DOHH2 (cell line): ENCODE measurements around the gene EHD3.

Source experiments
- H3F3A ChIP-seq: fragments of 200-600 bp; sonication (generic), shearing (Covaris generic); 2 replicates; pipeline ENCODE4 v1.6.0; 2016; ENCODE audit warnings: antibody characterized with exemption, mild to moderate bottlenecking; ENCODE audit not compliant: control insufficient read depth, insufficient read depth
- H3K27ac ChIP-seq: fragments of 200-600 bp; sonication (generic); 2 replicates; pipeline ENCODE4 v1.5.1; 2014; ENCODE audit warnings: low read depth, mild to moderate bottlenecking, low read length, moderate library complexity
- H3K27me3 ChIP-seq: fragments of 200-600 bp; sonication (generic); 2 replicates; pipeline ENCODE4 v1.6.1; 2014; ENCODE audit warnings: mild to moderate bottlenecking, low read length, mixed read lengths; ENCODE audit not compliant: control insufficient read depth
- H3K36me3 ChIP-seq: fragments of 200-600 bp; sonication (generic); 2 replicates; pipeline ENCODE4 v1.6.1; 2014; ENCODE audit warnings: mild to moderate bottlenecking, low read length, moderate library complexity, mixed read lengths; ENCODE audit not compliant: control insufficient read depth
- H3K4me1 ChIP-seq: fragments of 200-600 bp; sonication (generic); 2 replicates; pipeline ENCODE4 v1.6.1; 2014; ENCODE audit warnings: mild to moderate bottlenecking, low read length, mixed read lengths; ENCODE audit not compliant: control insufficient read depth
- H3K4me2 ChIP-seq: fragments of 200-600 bp; sonication (generic); 2 replicates; pipeline ENCODE4 v1.6.0; 2014; ENCODE audit warnings: mild to moderate bottlenecking, low read length, moderate library complexity
- H3K4me3 ChIP-seq: fragments of 200-600 bp; sonication (generic); 2 replicates; pipeline ENCODE4 v1.5.1; 2014; ENCODE audit warnings: mild to moderate bottlenecking, low read length, mixed read lengths
- H3K79me2 ChIP-seq: fragments of 200-600 bp; sonication (generic); 2 replicates; pipeline ENCODE4 v1.6.1; 2014; ENCODE audit warnings: mild to moderate bottlenecking, low read length, mixed read lengths; ENCODE audit not compliant: control insufficient read depth
- H3K9me2 ChIP-seq: fragments of 200-600 bp; sonication (generic); replicated peaks from 2 replicates; pipeline ENCODE4 v1.6.1; 2014; ENCODE audit warnings: mild to moderate bottlenecking, low read length, mixed read lengths; ENCODE audit not compliant: control insufficient read depth
- H3K9me3 ChIP-seq: fragments of 200-600 bp; sonication (generic); 2 replicates; pipeline ENCODE4 v1.6.1; 2014; ENCODE audit warnings: antibody characterized with exemption, low read length, mixed read lengths; ENCODE audit not compliant: control insufficient read depth, insufficient read depth
- H4K20me1 ChIP-seq: fragments of 200-600 bp; sonication (generic); 2 replicates; pipeline ENCODE4 v1.6.0; 2014; ENCODE audit warnings: low read depth, mild to moderate bottlenecking, antibody characterized with exemption, low read length, moderate library complexity; ENCODE audit not compliant: control insufficient read depth, insufficient read depth
- CTCF ChIP-seq: fragments of 200-600 bp; sonication (generic); IDR thresholded peaks from one replicate; pipeline ENCODE4 v1.5.1; 2014; ENCODE audit warnings: antibody characterized with exemption, mild to moderate bottlenecking, low read depth, low read length; ENCODE audit not compliant: poor library complexity, severe bottlenecking
- EZH2phosphoT487 ChIP-seq: fragments of 200-600 bp; sonication (generic); IDR thresholded peaks from 2 replicates; pipeline ENCODE4 v1.6.1; 2017; ENCODE audit warnings: borderline replicate concordance, mild to moderate bottlenecking, antibody characterized with exemption, low read length, moderate library complexity, mixed read lengths

Gene EHD3

GRCh38 chr2:31221544-31221943, 12.4 kb upstream of the EHD3 start:
- H3K27ac ChIP-seq: no peak overlapping the region
- H3K9me3 ChIP-seq: no peaks in the 10 kb centered on the region
- H3K9me2 ChIP-seq: no peaks in the 10 kb centered on the region
- H3F3A ChIP-seq: peaks cover 4% of the 10 kb centered on the region; the same call in 1 of the 2 replicates
- H3K4me2 ChIP-seq: no peak overlapping the region
- peaks cover 49% of the 10 kb centered on the region for H3K4me1 ChIP-seq
- H3K4me3 ChIP-seq: no peak overlapping the region
- no peaks in the 10 kb centered on the region for H4K20me1 ChIP-seq
- no peak for TF ChIP-seq CTCF
- TF ChIP-seq EZH2phosphoT487: no peak
- H3K27me3 ChIP-seq: peaks cover 16% of the 10 kb centered on the region
- no peaks in the 10 kb centered on the region for H3K36me3 ChIP-seq
- no peaks in the 10 kb centered on the region for H3K79me2 ChIP-seq

- peaks cover 43% of the 10 kb centered on the region for H3K4me1 ChIP-seq
- H3K9me2 ChIP-seq: no peaks in the 10 kb centered on the region
- peaks cover 20% of the 10 kb centered on the region for H3K27me3 ChIP-seq
These were observed 11.9 kb upstream of the EHD3 start for GRCh38 chr2:31222071-31222470.

GRCh38 chr2:31223026-31223425, 10.9 kb upstream of the EHD3 start:
- peaks cover 26% of the 10 kb centered on the region for H3K27me3 ChIP-seq
- no peak overlapping the region for H3K4me3 ChIP-seq
- no peaks in the 10 kb centered on the region for H3K9me3 ChIP-seq
- no peaks in the 10 kb centered on the region for H3K79me2 ChIP-seq
- peaks cover 4% of the 10 kb centered on the region; the same call in 1 of the 2 replicates for H3F3A ChIP-seq
- no peak overlapping the region for H3K4me2 ChIP-seq
- TF ChIP-seq EZH2phosphoT487: no peak
- no peak for TF ChIP-seq CTCF
- H3K9me2 ChIP-seq: no peaks in the 10 kb centered on the region
- H3K36me3 ChIP-seq: no peaks in the 10 kb centered on the region
- no peaks in the 10 kb centered on the region for H4K20me1 ChIP-seq
- peaks cover 34% of the 10 kb centered on the region for H3K4me1 ChIP-seq
- no peak overlapping the region for H3K27ac ChIP-seq

More at GRCh38 chr2:31222071-31222470, 11.9 kb upstream of the EHD3 start:
- H3K79me2 ChIP-seq: no peaks in the 10 kb centered on the region
- no peaks in the 10 kb centered on the region for H3K36me3 ChIP-seq
- no peaks in the 10 kb centered on the region for H4K20me1 ChIP-seq
- no peak overlapping the region for H3K4me3 ChIP-seq
- no peak overlapping the region for H3K4me2 ChIP-seq
- no peaks in the 10 kb centered on the region for H3K9me3 ChIP-seq
- no peak overlapping the region for H3K27ac ChIP-seq
- H3F3A ChIP-seq: peaks cover 4% of the 10 kb centered on the region; the same call in 1 of the 2 replicates
- no peak for TF ChIP-seq EZH2phosphoT487
- TF ChIP-seq CTCF: no peak
